HepG2 (cell line): ENCODE measurements around the gene RAB6A. TPM values are rescaled to one million over a fixed set of nuclear protein-coding genes. Genes with fewer than 3 reads are reported as not detected.

Experiments used
- GTF3A ChIP-seq: sonication (generic); formaldehyde crosslinking; conservative IDR thresholded peaks from 2 replicates; pipeline ENCODE4 v1.4.0; 2020; ENCODE audit warnings: mild to moderate bottlenecking, missing genetic modification reagents
- GZF1 ChIP-seq: sonication (generic); formaldehyde crosslinking; IDR thresholded peaks from 2 replicates; pipeline ENCODE4 v1.5.1; 2020; ENCODE audit warnings: mild to moderate bottlenecking, missing genetic modification reagents
- HNF4G ChIP-seq, 2 experiments: sonication (generic) in 1 of 2; formaldehyde crosslinking in 1 of 2; IDR thresholded peaks; 2 replicates each; pipeline versions ENCODE4 v1.4.0 to v1.6.1; 2011 to 2020; ENCODE audit warnings: borderline replicate concordance in 2 of 2, low read depth in 2 of 2, mild to moderate bottlenecking in 2 of 2, low read length in 1 of 2, missing genetic modification reagents in 1 of 2, moderate library complexity in 1 of 2
- IKZF1 ChIP-seq: fragments of 450-650 bp; IDR thresholded peaks from 2 replicates; pipeline ENCODE4 v1.7.1; 2016
- MLLT10 ChIP-seq: sonication (generic); formaldehyde crosslinking; IDR thresholded peaks from 2 replicates; pipeline ENCODE4 v1.4.0; 2020; ENCODE audit warnings: missing genetic modification reagents
- PCBP2 ChIP-seq: fragments of 200-400 bp; formaldehyde crosslinking; optimal IDR thresholded peaks from 2 replicates; pipeline ENCODE3; 2018; ENCODE audit warnings: low read length, low read depth; ENCODE audit not compliant: poor library complexity, severe bottlenecking
- REL ChIP-seq: sonication (generic); formaldehyde crosslinking; conservative IDR thresholded peaks from 2 replicates; pipeline ENCODE4 v1.8.0; 2022; ENCODE audit warnings: mild to moderate bottlenecking, missing genetic modification reagents, moderate library complexity
- SMC3 ChIP-seq: IDR thresholded peaks from 2 replicates; pipeline ENCODE4 v1.6.1; 2011; ENCODE audit warnings: low read length, improper control_type of control experiment
- SP2 ChIP-seq: sonication (generic); formaldehyde crosslinking; IDR thresholded peaks from 2 replicates; pipeline ENCODE4 v1.5.1; 2020; ENCODE audit warnings: mild to moderate bottlenecking, missing genetic modification reagents
- SPEN ChIP-seq: sonication (generic); formaldehyde crosslinking; IDR thresholded peaks from 2 replicates; pipeline ENCODE4 v1.5.1; 2020; ENCODE audit warnings: low read depth, mild to moderate bottlenecking, missing genetic modification reagents
- TP53 ChIP-seq: sonication (generic); formaldehyde crosslinking; conservative IDR thresholded peaks from 2 replicates; pipeline ENCODE4 v1.4.0; 2020; ENCODE audit warnings: missing genetic modification reagents
- ZNF136 ChIP-seq: sonication (generic); formaldehyde crosslinking; IDR thresholded peaks from 2 replicates; pipeline ENCODE4 v1.8.1; 2022; ENCODE audit warnings: low read depth, mild to moderate bottlenecking, moderate library complexity, missing genetic modification reagents
- ZNF317 ChIP-seq: sonication (generic); formaldehyde crosslinking; IDR thresholded peaks from 2 replicates; pipeline ENCODE4 v1.5.0; 2020; ENCODE audit warnings: mild to moderate bottlenecking, missing genetic modification reagents
- ZNF333 ChIP-seq: sonication (generic); formaldehyde crosslinking; IDR thresholded peaks from 2 replicates; pipeline ENCODE4 v1.4.0; 2020; ENCODE audit warnings: mild to moderate bottlenecking, missing genetic modification reagents, borderline replicate concordance
- ZNF501 ChIP-seq: sonication (generic); formaldehyde crosslinking; IDR thresholded peaks from 2 replicates; pipeline ENCODE4 v1.5.1; 2020; ENCODE audit warnings: mild to moderate bottlenecking, moderate library complexity, missing genetic modification reagents
- ZNF556 ChIP-seq: sonication (generic); formaldehyde crosslinking; IDR thresholded peaks from 2 replicates; pipeline ENCODE4 v1.4.0; 2020; ENCODE audit warnings: mild to moderate bottlenecking, missing genetic modification reagents, borderline replicate concordance
- ZNF572 ChIP-seq: sonication (generic); formaldehyde crosslinking; IDR thresholded peaks from 2 replicates; pipeline ENCODE4 v1.5.1; 2020; ENCODE audit warnings: mild to moderate bottlenecking, missing genetic modification reagents
- ZNF768 ChIP-seq: sonication (generic); formaldehyde crosslinking; IDR thresholded peaks from 2 replicates; pipeline ENCODE4 v1.4.0; 2020; ENCODE audit warnings: missing genetic modification reagents
- ZNF772 ChIP-seq: sonication (generic); formaldehyde crosslinking; IDR thresholded peaks from 2 replicates; pipeline ENCODE4 v1.5.0; 2020; ENCODE audit warnings: mild to moderate bottlenecking, missing genetic modification reagents
- ZSCAN29 ChIP-seq: sonication (generic); formaldehyde crosslinking; conservative IDR thresholded peaks from 2 replicates; pipeline ENCODE4 v1.4.0; 2020; ENCODE audit warnings: mild to moderate bottlenecking, missing genetic modification reagents
- polyA plus RNA-seq, 8 experiments: library from polyadenylated mRNA; depleted of rRNA in 3 of 8; stranded (reverse) in 7 of 8; unstranded in 1 of 8; fragments of >200 nt; fragmentation: Illumina TruSeq in 4 of 8; extraction: Trizol in 4 of 8; gene quantifications; 2 replicates each; pipeline versions ENCODE4 v1.2.1 to v1.2.3, GENCODE V29; 2011 to 2016; ENCODE audit warnings: low read depth in 4 of 8, missing spikeins in 1 of 8, mixed read lengths in 1 of 8; ENCODE audit not compliant: insufficient read depth in 1 of 8
- total RNA-seq, 5 experiments: library from RNA; depleted of rRNA; stranded (reverse); fragments of >200 nt; fragmentation: Illumina TruSeq; extraction: Trizol; gene quantifications; 2 replicates each; pipeline ENCODE4 v1.2.3, GENCODE V29; 2016; ENCODE audit warnings: low read depth in 1 of 5
- TF ChIP-seq, protein P1 (sequence below): sonication (generic); formaldehyde crosslinking; IDR thresholded peaks from 2 replicates; pipeline ENCODE4 v1.4.0; 2020; ENCODE audit warnings: low read depth, missing genetic modification reagents
- TF ChIP-seq, protein P2 (sequence below): sonication (generic); formaldehyde crosslinking; IDR thresholded peaks from 2 replicates; pipeline ENCODE4 v1.4.0; 2020; ENCODE audit warnings: mild to moderate bottlenecking, missing genetic modification reagents
- TF ChIP-seq, protein P3 (sequence below): sonication (generic); formaldehyde crosslinking; IDR thresholded peaks from 2 replicates; pipeline ENCODE4 v1.4.0; 2020; ENCODE audit warnings: mild to moderate bottlenecking, missing genetic modification reagents

Gene RAB6A
- total and polyA plus RNA-seq, 2 of the 13 experiments (the other 11 are each of a cell fraction or from before 2014, with no cell fraction given): 74.3 to 121 TPM

DNA sequence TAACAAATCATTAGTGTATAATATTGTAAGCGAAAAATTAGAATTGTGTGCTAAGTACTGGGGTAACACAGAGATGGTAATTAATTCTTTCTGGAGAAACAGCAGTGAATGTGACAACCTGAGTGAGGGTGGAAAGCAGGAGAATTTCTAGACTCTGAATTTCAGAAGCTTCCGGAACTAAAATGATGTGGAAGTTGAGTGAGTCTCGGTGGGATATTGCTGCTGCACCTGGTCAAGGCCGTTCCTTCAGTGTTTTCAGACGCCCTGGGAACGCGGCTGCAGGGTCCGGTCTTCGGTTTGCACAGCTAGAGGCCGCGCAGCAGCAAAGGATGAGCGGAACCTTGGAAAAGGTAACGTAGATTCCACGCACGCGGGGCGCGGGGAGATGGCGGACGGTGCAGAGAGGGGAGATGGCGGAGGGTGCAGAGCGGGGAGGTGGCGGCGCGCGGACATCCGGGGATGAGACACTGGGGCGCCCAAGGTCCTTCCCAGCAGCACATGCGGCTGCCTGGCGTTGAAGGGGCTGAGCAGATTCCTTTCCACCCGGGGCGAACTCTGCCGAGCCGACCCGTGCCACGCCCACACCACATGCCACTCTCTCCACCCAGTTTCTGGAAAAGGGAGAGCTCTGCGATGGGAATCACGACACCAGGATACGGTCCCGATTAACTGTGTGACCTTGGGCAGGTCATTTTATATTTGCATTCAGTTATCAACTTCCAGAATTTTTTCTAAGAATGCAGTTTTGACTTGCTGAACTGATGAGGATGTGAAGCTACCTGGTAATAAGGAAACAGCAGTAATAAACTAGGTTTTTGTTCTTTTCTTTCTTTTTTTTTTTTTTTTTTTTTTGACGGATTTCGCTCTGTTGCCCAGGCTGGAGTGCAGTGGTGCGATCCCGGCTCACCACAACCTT, 27.0 kb upstream of the RAB6A start, which contains the start of gene MRPL48 (continued):
- TF ChIP-seq, protein P1, sequence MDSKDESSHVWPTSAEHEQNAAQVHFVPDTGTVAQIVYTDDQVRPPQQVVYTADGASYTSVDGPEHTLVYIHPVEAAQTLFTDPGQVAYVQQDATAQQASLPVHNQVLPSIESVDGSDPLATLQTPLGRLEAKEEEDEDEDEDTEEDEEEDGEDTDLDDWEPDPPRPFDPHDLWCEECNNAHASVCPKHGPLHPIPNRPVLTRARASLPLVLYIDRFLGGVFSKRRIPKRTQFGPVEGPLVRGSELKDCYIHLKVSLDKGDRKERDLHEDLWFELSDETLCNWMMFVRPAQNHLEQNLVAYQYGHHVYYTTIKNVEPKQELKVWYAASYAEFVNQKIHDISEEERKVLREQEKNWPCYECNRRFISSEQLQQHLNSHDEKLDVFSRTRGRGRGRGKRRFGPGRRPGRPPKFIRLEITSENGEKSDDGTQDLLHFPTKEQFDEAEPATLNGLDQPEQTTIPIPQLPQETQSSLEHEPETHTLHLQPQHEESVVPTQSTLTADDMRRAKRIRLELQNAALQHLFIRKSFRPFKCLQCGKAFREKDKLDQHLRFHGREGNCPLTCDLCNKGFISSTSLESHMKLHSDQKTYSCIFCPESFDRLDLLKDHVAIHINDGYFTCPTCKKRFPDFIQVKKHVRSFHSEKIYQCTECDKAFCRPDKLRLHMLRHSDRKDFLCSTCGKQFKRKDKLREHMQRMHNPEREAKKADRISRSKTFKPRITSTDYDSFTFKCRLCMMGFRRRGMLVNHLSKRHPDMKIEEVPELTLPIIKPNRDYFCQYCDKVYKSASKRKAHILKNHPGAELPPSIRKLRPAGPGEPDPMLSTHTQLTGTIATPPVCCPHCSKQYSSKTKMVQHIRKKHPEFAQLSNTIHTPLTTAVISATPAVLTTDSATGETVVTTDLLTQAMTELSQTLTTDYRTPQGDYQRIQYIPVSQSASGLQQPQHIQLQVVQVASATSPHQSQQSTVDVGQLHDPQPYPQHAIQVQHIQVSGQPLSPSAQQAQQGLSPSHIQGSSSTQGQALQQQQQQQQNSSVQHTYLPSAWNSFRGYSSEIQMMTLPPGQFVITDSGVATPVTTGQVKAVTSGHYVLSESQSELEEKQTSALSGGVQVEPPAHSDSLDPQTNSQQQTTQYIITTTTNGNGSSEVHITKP (CRISPR knock-in tag): peak; percentile 25; the same call in 1 of the 2 replicates
- TF ChIP-seq, protein P2, sequence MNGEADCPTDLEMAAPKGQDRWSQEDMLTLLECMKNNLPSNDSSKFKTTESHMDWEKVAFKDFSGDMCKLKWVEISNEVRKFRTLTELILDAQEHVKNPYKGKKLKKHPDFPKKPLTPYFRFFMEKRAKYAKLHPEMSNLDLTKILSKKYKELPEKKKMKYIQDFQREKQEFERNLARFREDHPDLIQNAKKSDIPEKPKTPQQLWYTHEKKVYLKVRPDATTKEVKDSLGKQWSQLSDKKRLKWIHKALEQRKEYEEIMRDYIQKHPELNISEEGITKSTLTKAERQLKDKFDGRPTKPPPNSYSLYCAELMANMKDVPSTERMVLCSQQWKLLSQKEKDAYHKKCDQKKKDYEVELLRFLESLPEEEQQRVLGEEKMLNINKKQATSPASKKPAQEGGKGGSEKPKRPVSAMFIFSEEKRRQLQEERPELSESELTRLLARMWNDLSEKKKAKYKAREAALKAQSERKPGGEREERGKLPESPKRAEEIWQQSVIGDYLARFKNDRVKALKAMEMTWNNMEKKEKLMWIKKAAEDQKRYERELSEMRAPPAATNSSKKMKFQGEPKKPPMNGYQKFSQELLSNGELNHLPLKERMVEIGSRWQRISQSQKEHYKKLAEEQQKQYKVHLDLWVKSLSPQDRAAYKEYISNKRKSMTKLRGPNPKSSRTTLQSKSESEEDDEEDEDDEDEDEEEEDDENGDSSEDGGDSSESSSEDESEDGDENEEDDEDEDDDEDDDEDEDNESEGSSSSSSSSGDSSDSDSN: peak; percentile 81
- TF ChIP-seq PCBP2 (no peak), SP2 (peak; percentile 50), MLLT10 (CRISPR knock-in tag) (no peak), TP53 (CRISPR knock-in tag) (no peak), HNF4G (IDR thresholded peaks at IDR 0.05; ENCODE audit: borderline replicate concordance, low read depth, low read length) (peak; percentile 29; the same call in 1 of the 2 replicates), HNF4G (CRISPR knock-in tag; IDR thresholded peaks at IDR 0.05; ENCODE audit: borderline replicate concordance, low read depth) (no peak), ZSCAN29 (CRISPR knock-in tag) (peak; percentile 94), ZNF501 (CRISPR knock-in tag) (peak; percentile 93), GTF3A (CRISPR knock-in tag) (peak; percentile 84; the same call in 1 of the 2 replicates), ZNF572 (CRISPR knock-in tag) (peak; percentile 86; the same call in 1 of the 2 replicates), SMC3 (no peak), ZNF317 (CRISPR knock-in tag) (peak; percentile 61; the same call in 1 of the 2 replicates), ZNF333 (CRISPR knock-in tag) (no peak), GZF1 (no peak), ZNF136 (CRISPR knock-in tag) (peak; percentile 94), IKZF1 (no peak), ZNF556 (CRISPR knock-in tag) (peak; percentile 94), ZNF768 (peak; percentile 82), ZNF772 (CRISPR knock-in tag) (peak; percentile 88), SPEN (CRISPR knock-in tag) (peak; percentile 91), REL (CRISPR knock-in tag) (0 out of 2 replicates have a peak, but pooled peaks have one; percentile 75)
- TF ChIP-seq, protein P3, sequence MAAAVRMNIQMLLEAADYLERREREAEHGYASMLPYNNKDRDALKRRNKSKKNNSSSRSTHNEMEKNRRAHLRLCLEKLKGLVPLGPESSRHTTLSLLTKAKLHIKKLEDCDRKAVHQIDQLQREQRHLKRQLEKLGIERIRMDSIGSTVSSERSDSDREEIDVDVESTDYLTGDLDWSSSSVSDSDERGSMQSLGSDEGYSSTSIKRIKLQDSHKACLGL (CRISPR knock-in tag): peak; percentile 70; the same call in 1 of the 2 replicates
